GM04503 (cell line): ENCODE data around the gene NOL3.

Experiments used
- DNase-seq: peaks from one replicate; pipeline ENCODE4 v3.0.0-alpha.2; 2012; ENCODE audit warnings: low read depth

Gene NOL3

GRCh38 chr16:67206838-67207248 is 36.5 kb downstream of the NOL3 start:
- no peak for DNase-seq

GRCh38 chr16:67207249-67208091 is 37.1 kb downstream of the NOL3 start:
- no peak for DNase-seq

GRCh38 chr16:67208154-67208896 is 38.0 kb downstream of the NOL3 start:
- DNase-seq, result no peak

GRCh38 chr16:67209565-67209964 is 39.2 kb downstream of the NOL3 start:
- DNase-seq, result no peak

GRCh38 chr16:67210069-67210937 is 40.0 kb downstream of the NOL3 start:
- DNase-seq, result no peak

GRCh38 chr16:67211674-67212073 is 41.3 kb downstream of the NOL3 start:
- no peak for DNase-seq

GRCh38 chr16:67212766-67213165 is 42.4 kb downstream of the NOL3 start:
- no peak for DNase-seq

- no peak for DNase-seq
Measured at GRCh38 chr16:67213197-67214019, 43.1 kb downstream of the NOL3 start.

- no peak for DNase-seq
Measured at GRCh38 chr16:67215706-67216105, 45.4 kb downstream of the NOL3 start.

GRCh38 chr16:67216612-67217490 is 46.5 kb downstream of the NOL3 start:
- no peak for DNase-seq

- no peak for DNase-seq
Measured at GRCh38 chr16:67223992-67224391, 53.7 kb downstream of the NOL3 start.
